Measurements from ENCODE around the gene PGA3.
A peak's percentile ranks its signal among the peaks of the same experiment; 100 is the strongest.

PGA3 gene

DNA sequence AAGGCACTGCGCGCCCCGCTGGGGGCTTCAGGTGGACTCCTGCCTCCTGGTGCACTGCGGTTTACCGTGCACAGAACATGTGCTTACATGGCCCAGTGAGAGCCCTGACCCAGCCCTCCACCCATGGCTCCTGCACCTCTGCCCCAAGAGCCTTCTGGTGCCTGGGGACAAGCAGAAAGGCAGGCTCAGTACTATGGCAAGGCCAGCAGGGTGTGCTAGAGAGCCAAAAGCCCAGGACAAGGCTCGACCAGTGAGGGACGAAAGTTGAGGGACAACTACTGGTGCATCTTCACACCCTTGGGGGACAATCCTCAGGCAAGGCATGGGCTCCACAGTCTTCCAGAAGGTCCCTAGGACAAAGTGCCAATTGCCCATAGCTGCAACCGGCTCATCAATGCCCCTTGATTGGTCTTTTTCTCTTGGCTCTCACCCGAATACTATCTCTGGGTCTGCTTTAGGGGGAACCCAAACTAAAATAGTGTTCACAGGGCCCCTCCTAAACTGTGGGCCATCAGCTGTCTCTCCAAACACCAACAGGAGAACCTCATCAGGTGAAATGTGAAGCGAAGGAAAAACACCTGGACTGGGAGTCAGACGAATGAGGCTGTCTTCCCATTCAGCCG lies 51.2 kb downstream of the PGA3 start:
- peak; percentile 64 for DNase-seq

- DNase-seq = no peak
Measured at GRCh38 chr11:61256710-61257482, 53.6 kb downstream of the PGA3 start.

- no peak for DNase-seq
Measured at GRCh38 chr11:61258546-61258945, 55.2 kb downstream of the PGA3 start.

GRCh38 chr11:61259363-61259762 lies 56.0 kb downstream of the PGA3 start:
- no peak for DNase-seq

Data from NCI-H2227 treated with DMSO at 0.1 percent for 48 hours (cell line).